GM21390 (cell line): ENCODE data around the gene OSBPL2.

ENCODE experiments used
- ATAC-seq: cut with Tn5 transposase; IDR thresholded peaks from one replicate; pipeline ENCODE4 v1.9.1; 2021; ENCODE audit not compliant: unreplicated experiment

The OSBPL2 gene

DNA sequence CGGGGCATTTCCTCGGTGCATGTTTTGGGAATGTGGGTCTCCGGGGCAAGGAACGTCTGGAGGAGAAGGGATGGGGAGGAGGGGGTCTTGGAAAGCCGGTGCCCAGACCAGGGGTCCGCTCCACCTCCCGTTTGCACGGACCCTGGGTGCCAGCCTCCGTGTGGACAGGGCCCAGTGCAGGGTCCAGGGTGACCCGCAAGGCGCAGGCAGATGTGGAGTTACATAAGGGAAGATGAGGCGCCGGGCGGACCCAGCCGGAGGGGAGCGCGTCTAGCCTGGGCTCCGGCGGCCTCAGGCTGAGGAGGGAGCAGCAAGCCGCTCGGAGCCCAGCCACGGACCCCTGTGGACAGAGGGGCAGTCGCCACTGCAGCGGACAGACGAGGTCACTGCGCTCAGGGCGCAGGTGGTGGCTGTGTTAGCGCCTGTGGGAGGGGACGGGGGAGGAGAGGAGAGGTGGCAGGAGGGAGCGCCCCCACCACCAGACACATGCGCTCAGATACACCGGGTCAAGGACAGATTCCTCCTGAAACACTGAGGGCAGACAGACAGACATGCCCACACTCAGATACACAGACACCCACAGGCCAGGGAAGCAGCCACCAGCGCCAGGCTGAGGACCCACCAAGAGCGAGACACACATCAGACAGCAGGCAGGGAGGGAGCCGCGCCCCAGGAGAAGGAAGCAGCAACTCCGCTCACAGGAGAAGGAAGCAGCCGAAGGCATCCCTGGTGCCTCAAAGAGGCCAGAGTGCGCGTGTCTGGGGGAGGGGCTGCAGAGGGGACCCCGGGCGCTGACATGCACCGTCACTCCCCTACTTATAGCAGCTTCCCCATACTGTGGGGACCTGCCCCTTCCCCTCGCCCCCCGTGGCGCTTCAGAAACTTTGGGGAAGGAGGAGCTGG, 17.4 kb upstream of the OSBPL2 start:
- ATAC-seq: no peak

DNA sequence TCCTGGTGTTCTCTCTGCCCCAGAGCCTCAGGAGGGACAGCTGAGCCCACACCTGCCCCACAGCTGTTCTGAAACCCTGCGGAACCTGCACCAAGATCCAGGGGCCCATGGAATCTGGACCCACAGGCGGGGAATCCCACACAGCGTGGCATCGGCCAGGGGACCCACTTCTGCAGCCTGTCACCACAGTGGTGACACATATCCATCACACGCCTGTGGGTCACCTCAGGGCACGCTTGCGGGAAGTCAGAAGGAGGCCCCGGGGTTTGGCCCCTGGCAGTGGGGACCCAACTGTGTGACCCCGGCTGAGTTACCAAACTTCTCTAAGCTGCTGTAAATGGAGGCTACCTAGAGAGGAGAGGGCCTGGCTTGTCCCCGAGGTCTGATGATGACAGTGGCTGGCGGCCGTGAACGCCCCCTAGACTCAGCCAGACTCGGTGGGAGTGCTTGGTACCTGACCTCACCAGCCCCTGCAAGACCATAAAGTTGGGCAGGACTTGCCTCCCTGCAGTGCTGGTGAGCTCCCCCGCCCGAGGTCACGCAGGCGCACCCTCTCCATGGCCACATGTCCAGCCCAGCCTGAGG, 16.0 kb upstream of the OSBPL2 start:
- ATAC-seq: no peak

DNA sequence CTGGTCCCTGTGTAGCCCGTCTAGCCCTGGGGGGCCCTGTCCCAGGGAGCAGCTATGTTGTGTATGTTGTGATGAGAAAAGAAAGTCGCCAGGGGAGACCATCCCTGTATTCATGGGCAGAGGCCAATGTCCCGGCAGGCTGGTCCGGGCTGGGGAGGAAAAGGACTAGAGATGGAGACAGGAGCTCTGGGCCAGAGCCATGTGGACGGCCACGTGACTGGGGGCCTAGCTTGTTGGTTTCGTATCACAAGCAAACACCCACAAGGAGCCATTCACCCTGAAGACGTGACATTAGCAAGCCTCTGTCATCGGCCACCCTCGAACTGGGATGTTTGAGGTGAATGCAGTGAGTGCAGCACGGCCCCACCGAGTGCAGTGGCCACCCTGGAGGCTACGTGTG, 15.3 kb upstream of the OSBPL2 start:
- no peak for ATAC-seq

DNA sequence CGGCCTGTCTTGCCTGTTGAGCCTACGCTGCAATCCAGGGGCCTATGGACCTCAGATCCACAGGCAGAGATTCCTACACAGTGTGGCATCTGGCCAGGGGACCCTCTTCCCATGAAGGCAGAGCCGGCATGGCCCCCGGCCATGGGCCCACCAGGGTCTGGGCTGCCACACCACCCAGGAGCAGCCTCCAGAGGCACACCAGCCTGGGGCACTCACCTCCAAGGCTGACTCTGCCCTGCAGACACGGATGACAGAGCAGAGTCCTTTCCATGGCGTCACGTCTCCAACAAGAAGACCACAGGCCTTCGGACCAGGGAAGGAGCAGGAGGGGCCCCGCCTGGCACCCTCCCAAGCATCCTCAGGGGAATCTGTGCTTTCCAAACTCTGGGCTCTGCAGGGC, 14.8 kb upstream of the OSBPL2 start:
- no peak for ATAC-seq

DNA sequence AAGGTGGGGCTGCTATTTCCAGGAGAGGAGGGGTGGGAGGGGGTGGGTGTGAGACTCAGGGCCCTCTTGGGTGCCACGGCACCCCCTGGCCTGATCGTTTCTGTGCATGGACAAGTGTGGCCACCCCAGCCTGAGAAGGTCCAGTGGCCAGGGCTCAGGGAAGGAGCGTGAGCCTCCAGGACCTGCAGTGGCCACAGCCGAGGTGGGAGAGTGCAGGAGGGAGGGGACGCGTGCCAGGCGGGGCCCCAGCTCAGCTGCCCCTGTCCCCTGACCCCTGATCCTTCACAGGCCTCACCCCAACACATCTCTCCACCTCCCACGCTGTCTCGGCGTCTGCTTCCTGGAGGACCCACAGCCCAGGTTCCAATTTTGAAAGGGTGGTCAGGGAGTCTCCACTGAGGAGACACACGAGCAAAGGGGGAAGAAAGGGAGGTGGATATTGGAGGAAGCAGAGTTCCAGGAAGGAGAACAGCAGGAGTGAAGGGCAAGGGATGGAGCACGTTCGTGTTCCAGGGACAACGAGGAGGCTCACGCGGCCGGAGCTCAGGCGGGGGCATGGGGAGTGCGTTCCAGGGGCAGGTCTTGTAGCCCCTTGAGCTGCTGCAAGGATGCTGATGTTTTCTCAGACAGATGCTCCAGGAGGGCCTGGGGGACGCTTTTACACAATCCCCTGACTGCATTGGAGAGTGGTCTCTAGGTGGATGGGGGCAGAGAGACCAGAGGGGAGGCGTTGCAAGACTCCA, 14.0 kb upstream of the OSBPL2 start:
- ATAC-seq: no peak

DNA sequence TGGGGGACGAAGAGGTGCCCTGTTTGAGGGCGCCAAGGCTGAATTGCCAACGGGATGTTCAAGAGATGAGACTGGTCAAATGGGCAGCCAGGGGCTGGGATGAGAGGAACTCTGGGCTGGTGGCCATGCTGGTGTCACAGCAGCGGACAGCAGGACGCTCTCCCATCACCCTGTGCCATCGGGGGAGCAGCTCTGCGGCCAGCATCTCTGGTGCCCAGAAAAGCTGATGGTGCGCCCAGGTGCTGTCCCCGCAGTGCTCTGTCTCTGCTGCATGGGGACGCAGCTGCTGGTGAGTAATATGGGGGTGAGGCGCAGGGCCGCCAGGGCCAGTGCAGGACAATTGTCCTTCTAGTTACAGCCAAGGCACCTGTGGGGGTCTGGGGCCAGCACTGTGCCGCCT, 13.3 kb upstream of the OSBPL2 start:
- no peak for ATAC-seq

DNA sequence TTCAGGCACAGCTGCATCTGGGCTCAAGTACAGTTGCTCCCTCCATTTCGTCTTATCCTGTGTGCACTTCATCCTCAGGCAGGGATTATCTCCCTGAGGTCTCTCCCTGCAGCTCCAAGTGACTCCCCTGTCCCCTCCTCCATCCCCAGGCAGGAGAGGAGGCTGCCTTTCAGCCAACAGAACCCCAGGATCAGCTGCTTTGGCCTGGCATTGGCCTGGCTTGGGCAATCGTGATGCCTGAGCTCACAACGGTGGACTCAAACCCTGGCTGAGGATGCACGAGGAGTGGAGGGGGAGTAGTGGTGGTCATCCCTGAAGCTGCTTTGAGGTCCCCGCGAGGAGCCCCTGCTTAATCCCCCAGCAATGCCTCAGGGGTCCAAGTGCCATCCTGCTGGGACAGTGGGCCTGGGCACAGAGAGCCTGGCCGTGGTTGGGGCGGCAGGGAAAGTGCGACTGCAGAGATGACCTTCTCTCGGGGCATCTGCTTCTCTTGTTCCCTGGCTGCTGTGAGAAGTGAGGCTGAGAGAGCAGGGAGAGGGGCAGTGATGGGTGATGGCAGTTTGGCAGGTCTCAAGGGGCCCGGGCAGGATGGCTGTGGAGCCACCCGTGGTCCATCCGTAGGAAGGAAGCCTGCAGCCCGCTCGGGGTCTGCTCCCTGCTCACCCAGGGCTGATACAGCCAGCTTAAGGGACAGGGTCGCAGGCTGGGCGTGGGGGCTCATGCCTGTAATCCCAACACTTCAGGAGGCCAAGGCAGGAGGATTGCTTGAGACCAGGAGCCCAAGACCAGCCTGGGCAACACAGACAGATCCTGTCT, 12.3 kb upstream of the OSBPL2 start:
- ATAC-seq: no peak

DNA sequence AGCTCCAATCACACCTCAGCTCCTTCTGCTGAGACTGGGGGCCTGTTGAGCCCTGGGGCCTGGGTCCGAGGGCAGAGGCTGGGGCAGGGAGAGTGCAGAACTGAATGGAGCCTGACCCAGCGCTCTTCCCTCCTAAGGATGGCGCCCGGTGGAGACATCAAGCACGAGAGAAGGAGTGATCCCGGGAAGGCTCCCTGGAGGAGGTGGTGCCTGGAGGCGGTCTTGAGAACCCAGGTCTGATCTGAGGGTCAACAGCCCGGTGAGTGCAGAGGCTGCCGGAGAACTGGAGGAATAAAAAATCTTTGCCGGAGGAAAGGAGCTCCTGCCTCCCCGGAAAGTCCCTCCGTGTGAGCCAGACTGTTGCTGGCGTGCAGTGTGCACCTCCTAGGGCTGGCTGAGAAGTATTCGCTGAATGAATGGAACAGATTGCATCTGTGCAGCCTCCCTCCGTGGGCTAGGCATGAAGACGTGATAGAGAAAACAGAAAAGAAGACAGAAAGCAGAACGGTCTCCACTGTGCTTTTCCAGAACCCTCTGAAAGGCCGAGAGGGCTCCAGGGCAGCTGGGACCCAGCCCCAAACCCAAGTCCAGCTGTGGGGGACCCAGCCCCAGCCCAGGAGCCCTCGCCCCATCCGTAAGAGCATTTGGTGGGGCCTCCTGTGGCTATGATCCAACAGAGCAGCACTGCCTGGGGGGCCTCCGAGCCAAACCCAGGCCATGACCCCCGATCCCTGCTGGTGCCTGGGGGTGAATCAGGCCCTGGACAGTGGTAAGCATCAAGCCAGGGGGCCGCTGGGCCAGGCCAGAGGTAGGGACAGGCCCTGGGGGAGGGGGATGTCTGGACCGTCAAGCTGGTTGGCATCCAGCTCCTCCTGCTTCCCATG, 11.4 kb upstream of the OSBPL2 start:
- no peak for ATAC-seq

DNA sequence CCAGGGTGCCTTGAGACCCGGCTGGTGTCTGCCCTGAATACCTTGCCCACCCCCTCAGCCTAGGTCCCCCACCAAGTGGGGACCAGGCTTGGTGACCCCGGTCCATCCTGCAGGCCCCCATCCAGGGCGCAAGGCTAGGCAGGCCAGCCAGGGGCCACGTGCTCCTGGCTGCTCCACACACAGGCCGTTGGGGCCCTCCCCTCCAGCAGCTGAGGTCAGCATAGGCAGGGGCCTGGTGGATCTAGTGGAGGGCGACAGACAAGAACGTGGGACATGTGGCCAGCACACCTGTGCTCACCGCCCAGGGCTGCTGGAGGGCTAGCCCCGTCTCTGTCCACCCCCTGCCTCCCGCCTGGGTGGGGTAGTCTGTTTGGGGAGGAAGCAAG, 10.7 kb upstream of the OSBPL2 start:
- ATAC-seq: no peak

DNA sequence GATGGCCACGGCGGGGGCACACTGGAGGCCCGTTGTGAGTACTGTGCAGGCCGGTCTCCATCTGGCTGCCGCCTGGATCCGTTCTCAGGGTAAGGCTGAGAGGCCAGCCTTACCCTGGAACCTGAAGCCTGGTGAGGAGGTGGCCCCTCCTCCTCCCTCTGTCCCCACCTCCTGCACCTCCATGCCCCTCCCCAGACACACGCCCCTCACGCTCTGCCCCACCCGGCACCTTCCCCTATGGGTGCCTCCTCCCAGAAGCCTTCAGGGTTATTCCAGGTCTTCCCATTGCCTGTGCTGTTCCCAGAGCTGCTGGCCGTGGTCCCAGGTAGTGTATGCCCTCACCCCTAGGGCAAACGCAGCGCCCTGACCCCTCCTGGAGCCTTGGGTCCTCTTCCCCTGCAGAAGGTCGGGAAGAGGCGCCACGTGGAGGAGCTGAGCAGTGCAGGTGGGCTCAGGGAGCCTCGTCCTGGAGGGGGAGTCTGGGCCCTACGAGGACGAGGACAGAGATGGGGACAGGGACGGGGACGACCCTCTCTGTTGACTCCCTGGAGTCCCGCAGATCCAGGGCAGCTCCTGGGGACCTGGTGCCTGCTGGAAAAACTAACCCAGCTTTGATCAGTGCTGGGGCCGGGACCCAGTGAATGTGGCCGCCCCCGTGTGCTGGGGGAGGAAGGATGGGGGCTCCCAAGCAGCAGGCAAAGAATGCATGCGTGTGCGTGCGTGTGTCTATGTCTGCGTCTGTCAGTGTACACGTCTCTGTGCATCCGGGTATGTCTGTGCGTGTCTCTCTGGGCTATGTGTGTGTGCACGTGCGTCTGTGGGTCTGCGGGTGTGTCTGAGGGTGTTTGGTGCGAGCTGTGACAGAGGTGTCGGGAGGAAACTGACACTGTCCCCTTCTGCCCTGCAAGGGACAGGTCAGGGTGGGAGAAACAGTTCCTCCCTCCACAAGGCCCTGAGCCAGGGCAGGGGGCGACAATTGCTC, 10.1 kb upstream of the OSBPL2 start:
- ATAC-seq: no peak

DNA sequence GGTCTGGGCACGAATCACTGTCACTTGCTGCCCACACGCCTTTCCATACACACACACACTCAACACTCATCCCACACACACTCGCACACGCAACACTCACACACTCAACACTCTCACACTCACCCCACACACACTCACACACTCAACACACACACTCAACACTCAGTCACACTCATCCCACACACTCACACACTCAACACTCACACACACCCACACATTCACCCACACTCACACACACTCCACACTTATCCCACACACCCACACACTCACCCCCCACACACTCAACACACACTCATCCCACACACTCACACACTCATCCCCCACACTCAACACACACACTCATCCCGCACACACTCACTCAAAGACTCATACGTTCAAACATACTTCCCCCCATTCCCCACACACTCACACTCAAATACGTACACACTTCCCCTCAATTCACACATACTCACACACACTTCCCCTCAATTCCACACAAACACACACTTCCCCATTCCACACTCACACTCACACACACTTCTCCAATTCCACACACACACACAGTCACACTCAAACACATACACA, 9.3 kb upstream of the OSBPL2 start:
- no peak for ATAC-seq

DNA sequence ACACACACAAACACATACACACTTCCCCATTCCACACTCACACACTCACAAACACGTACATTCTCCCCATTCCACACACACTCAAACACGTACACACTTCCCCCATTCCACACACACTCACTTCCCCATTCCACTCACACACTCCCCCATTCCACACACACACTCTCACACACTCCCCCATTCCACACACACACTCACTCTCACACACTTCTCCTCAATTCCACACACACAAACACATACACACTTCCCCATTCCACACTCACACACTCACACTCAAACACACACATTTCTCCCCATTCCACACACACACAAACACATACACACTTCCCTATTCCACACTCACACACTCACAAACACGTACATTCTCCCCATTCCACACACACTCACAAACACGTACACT, 8.7 kb upstream of the OSBPL2 start:
- ATAC-seq: no peak

DNA sequence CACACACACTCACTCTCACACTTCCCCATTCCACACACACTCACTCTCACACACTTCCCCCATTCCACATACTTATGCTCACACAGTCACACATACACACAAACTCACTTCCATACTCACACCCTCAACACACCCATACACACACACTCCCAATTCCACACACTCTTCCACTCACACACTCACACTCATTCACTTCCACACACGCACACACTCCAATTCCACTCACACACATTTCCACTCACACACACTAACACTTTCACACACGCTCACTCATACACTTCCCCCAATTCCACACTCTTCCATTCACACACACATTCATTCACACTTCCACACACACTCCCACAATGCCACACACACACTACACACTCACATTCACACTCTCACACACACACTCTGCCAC, 8.0 kb upstream of the OSBPL2 start:
- ATAC-seq: no peak

DNA sequence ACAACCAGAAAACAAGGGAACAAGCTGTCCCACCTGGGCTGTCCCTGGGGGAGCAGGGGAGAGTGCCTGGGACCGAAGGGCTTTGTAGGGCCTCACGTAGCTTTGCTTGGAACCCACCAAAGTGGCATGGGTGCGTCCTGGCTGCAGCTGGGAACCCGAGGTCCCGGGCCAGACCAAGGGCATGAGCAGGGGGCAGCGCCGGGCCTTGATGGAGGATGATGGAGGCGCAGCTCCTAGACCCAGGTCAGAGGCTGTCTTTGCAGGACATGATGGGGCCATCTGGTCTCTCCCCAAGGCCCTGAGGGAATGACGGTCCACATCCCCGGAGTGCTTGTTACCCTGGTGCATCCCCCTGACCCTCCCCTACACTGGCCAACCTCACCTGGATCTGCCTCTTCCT, 7.6 kb upstream of the OSBPL2 start:
- no peak for ATAC-seq

DNA sequence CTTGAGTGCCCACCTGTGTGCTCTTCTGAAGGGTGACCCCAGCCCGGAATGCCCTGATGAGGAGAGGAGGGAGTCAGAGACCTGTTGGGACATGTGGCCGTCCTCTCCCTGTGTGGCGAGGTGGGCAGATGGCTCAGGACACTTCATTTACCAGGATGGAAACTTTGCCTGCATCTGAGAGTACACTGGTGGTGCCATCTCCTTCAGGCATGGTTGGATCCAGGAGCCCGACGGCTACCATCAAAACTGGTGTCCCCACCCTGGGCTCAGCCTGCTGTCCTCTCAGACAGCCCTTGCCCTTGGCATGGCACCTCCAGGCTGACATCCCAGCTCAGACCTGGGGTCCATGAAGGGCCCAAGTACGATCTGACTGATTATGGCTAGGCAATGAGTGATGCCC, 7.0 kb upstream of the OSBPL2 start:
- ATAC-seq: no peak

DNA sequence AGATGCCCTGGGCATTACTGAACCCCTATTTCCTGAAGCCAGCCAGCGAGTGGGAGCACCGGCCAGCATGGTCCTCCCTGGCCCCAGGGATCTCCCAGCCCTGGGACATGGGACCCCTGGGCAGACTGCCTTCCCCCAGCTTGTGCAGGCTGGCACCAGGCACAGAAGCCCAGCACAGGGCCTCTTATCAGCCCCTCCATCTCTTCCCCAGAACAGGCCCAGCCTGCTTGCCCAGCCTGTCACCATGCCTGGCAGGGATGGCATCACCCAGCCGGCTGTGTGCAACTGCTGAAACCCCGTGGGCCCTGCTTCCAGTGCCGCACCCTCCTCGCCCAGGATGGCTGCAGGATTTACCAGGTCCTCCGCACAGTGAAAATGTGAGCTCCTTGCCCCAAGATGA, 6.1 kb upstream of the OSBPL2 start:
- no peak for ATAC-seq

DNA sequence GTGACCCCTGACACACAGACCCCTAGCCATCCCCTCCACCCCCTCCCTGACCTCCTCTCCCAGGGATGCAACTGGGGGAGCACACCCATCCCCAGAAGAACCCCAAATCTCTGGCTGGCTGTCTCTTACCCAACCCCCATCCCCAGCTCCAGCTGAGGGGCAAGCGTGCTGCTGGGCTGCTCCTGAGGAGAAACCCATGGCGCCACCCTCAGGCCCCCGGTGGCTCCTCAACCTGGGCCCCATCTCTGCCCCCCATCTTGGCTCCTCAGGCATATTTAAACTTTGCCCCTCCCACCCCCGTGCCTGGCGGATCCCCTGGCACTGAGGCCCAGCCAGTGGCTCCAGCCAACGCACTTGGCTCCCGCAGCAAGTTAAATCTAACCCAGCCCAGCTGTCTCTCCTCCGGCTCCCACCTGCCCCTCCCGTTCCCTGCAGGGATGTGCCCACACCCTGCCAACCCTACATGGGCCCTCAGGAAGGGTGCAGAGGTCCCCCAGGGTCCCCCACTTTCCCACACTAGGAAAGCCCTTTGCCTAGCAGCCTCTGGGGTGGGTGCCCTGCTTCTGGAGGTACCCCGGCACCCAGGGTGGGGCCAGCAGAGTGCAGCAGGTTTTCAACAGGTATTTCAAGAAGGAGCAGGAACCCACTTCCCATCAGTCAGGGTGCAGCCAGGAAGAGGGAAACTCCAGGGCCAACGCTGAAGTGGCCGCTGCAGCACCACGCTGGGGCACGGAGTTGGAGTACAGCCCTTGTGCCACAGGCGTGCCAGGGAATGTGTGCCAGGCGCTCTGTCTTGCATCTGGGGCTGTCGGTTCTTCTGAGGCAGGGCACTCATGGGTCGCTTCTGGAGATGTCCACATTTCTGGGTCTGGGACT, 5.3 kb upstream of the OSBPL2 start:
- ATAC-seq: no peak

DNA sequence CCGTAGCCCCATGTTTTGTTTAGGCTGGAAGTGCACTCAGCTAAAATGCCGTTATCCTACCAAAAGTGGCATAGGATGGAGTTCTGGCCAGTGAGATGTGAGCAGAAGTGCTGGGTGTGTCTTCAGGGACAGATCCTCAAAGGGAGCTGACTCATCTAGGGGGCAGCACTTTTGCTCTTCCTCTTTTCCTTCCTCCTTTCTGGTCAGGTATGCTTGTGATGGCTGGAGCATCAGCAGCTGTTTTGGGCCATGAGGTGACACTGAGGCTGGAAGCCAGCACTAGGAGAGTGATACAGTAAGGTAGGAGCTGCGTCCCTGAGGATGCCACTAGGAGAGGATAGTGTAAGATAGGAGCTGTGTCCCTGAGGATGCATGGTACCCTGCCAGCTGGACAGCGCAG, 4.6 kb upstream of the OSBPL2 start:
- ATAC-seq: no peak
